ENCODE results near the gene ADCY1. TPM values are rescaled to one million over a fixed set of nuclear protein-coding genes. Genes with fewer than 3 reads are reported as not detected.

The ADCY1 gene
- total RNA-seq, 1 donor from 2014 or later = 6.6 TPM

DNA sequence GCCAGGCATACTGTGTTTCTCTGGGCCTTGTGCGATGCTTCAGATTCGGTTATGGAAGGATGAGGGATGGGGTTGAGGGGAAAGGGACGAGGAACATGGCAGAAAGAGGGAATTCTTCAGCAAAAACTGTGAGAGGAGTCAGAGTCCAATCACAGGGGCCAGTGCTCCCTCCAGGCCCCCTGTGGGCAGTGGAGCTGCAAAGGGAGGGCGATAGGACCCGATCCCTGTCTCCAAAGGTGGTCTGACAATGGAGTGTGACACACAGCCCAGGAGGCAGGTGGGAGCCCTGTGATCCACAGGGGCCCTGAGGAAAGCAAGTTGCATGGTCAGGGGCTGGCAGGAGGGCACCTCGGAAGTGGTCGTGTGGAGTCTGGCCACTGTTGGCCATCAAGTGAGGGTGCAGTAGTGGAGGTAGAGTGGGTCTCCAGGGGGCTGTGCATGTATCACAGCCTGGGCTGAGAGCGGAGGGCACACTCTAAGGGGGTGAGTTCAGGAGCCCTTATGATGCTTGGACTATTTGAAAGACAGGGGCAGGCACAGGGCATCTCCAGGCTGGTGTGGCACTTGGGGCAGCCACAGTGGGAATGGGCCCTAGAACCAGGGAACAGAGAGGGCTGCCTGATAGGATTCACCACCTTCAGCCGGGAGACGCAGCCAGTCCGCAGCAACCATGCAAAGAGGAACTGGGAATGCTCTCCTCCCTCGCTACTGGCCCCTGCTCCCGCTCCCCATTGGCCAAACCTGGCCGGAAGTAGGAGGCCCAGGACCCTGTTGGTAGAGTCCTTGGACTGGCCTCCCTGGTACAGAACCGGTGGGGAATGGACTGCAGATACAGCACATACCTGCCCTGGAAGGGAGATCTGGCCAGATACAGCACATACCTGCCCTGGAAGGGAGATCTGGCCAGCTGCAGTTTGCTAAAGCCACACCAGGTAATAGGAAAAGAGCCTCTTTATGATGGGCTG, 115.9 kb downstream of the ADCY1 start:
- TF ChIP-seq, protein P1, sequence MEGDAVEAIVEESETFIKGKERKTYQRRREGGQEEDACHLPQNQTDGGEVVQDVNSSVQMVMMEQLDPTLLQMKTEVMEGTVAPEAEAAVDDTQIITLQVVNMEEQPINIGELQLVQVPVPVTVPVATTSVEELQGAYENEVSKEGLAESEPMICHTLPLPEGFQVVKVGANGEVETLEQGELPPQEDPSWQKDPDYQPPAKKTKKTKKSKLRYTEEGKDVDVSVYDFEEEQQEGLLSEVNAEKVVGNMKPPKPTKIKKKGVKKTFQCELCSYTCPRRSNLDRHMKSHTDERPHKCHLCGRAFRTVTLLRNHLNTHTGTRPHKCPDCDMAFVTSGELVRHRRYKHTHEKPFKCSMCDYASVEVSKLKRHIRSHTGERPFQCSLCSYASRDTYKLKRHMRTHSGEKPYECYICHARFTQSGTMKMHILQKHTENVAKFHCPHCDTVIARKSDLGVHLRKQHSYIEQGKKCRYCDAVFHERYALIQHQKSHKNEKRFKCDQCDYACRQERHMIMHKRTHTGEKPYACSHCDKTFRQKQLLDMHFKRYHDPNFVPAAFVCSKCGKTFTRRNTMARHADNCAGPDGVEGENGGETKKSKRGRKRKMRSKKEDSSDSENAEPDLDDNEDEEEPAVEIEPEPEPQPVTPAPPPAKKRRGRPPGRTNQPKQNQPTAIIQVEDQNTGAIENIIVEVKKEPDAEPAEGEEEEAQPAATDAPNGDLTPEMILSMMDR (IDR thresholded peaks at IDR 0.05; ENCODE audit: insufficient read depth, low read length, poor library complexity, severe bottlenecking) = no peak
- H3K27me3 ChIP-seq (ENCODE audit: control insufficient read depth, insufficient read depth, low read length) = no peaks in the 10 kb centered on the region
- H3K4me3 ChIP-seq (ENCODE audit: low read depth, low read length) = no peak overlapping the region
- DNase-seq (ENCODE audit: low read depth) = no peak
- H3K36me3 ChIP-seq (ENCODE audit: control insufficient read depth, insufficient read depth, low read length) = no peaks in the 10 kb centered on the region

DNA sequence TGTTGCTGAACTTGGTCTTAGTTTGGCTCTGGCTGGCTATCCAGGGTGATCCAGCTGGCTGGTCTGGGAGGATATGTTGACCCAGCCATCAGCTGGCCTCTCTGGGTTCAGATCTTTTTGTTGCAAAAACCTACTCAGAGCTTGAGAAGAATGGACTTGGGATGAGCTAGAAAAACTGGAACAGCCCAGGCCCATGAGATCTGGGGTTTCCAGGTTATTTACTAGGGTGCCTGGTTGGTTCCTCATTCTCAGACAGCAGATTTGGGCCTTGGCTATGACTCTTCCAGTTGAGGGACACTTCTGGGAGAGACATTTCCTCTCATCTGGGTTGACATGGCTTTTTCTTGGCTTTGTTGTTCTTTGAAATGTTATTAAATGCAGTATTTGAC, 116.6 kb downstream of the ADCY1 start:
- Histone ChIP-seq H3K36me3 (ENCODE audit: control insufficient read depth, insufficient read depth, low read length) (no peaks in the 10 kb centered on the region), H3K27me3 (ENCODE audit: control insufficient read depth, insufficient read depth, low read length) (no peaks in the 10 kb centered on the region), H3K4me3 (ENCODE audit: low read depth, low read length) (no peak overlapping the region)
- TF ChIP-seq, protein P1 (IDR thresholded peaks at IDR 0.05; ENCODE audit: insufficient read depth, low read length, poor library complexity, severe bottlenecking) = no peak
- DNase-seq (ENCODE audit: low read depth) = no peak

DNA sequence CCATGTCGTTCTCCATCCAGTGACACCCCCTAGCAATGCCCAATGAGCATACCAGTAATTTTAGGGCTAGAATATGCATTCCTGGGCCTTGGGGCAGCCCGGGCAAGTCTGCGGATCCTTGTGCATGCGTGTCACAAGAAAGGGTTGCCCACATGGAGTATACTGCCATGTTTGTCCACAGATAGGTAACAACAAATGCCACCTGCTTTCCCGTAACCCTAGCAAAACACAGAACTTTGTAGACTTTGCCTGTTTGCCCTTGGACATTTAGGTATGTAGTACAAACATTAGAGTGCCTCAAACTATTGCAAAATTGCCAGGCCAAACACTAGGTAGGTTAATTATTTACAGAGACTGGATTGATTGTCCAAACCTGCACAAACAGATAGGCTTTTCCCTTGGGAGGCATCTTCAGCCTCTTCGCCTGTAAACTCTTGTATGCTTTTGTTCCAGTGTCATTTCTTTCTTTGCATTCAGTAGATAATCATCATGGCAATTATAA, 117.0 kb downstream of the ADCY1 start:
- H3K36me3 ChIP-seq (ENCODE audit: control insufficient read depth, insufficient read depth, low read length) = no peaks in the 10 kb centered on the region
- H3K4me3 ChIP-seq (ENCODE audit: low read depth, low read length) = no peak overlapping the region
- no peak for DNase-seq (ENCODE audit: low read depth)
- H3K27me3 ChIP-seq (ENCODE audit: control insufficient read depth, insufficient read depth, low read length) = no peaks in the 10 kb centered on the region
- TF ChIP-seq, protein P1 (IDR thresholded peaks at IDR 0.05; ENCODE audit: insufficient read depth, low read length, poor library complexity, severe bottlenecking) = no peak

DNA sequence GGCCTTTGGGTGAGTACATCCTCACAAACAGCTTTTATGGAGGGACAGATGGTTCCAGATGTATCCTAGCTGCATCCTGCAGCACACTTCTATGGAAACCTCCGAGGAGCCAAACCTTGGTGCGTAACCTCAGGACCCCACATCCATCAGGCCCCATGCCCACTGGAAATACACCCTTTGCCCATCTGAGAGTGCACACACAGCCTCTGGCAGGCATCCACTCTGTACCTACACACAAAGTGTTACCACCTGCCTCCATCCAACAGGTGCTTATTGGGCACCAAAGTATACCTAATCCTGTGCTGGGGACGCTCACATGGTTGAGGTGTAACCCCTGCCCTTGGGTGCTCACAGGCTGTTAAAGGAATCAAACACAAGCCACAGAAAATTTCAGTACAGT, 117.9 kb downstream of the ADCY1 start:
- Histone ChIP-seq H3K4me3 (ENCODE audit: low read depth, low read length) (no peak overlapping the region), H3K36me3 (ENCODE audit: control insufficient read depth, insufficient read depth, low read length) (no peaks in the 10 kb centered on the region), H3K27me3 (ENCODE audit: control insufficient read depth, insufficient read depth, low read length) (no peaks in the 10 kb centered on the region)
- TF ChIP-seq, protein P1 (IDR thresholded peaks at IDR 0.05; ENCODE audit: insufficient read depth, low read length, poor library complexity, severe bottlenecking) = no peak
- no peak for DNase-seq (ENCODE audit: low read depth)

DNA sequence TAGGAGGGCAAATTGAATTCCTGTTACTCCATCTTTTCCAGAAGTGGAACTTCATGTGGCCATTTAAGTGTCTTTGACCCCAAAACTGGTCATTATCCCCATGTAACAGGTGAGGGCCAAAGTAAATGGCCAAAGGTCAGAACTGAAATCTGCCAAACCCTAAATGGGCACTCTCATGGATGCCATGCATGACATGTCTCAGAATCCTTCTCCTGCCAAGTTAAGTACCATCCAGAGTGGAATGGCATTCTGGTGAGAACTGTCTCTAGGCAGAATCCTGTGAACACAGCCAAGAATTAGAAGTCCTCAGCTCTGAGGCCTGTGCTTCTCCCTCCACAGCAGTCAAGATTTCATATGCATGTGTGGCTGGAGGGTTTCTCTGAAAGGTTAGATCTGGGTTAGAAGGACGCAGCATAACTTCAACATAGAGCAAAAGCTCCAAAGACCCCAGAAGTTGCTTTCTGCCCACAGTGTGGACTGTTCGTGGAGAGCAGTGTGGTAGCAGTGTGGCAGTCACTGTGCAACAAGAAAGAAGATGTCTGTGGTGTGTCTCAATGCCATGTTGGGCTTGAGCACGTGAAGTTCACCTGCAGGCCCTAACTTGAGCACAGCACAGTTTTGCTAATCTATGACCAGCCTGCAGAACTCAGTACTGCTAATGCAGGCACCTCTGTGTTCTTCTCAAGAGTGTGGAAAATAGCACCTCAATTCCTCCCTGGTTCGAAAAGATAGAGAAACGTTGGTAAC, 121.3 kb downstream of the ADCY1 start:
- TF ChIP-seq, protein P1 (IDR thresholded peaks at IDR 0.05; ENCODE audit: insufficient read depth, low read length, poor library complexity, severe bottlenecking) = no peak

More for the DNA sequence above, 121.3 kb downstream of the ADCY1 start:
- Histone ChIP-seq H3K27me3 (ENCODE audit: control insufficient read depth, insufficient read depth, low read length) (no peaks in the 10 kb centered on the region), H3K36me3 (ENCODE audit: control insufficient read depth, insufficient read depth, low read length) (no peaks in the 10 kb centered on the region), H3K4me3 (ENCODE audit: low read depth, low read length) (no peak overlapping the region)
- no peak for DNase-seq (ENCODE audit: low read depth)
